ENCODE measurements around the gene SLCO1A2.

The SLCO1A2 gene

GRCh38 chr12:21324551-21324950, 10.2 kb downstream of the SLCO1A2 start:
- intact Hi-C loops (cut with DNase I; ENCODE audit: low total_unique reads) = no loop called here
- Histone ChIP-seq H3K27me3 (no peaks in the 10 kb centered on the region), H3K9me3 (peaks cover 0 to 11% (median 10%) of the 10 kb centered on the region in 3 donors), H3K27ac (no peak overlapping the region), H3K36me3 (no peaks in the 10 kb centered on the region), H3K4me3 (no peak overlapping the region), H3K4me1 (no peaks in the 10 kb centered on the region)
- DNase-seq = no peak
- no peak for TF ChIP-seq CTCF (IDR thresholded peaks at IDR 0.05)

GRCh38 chr12:21323736-21324135, 11.0 kb downstream of the SLCO1A2 start:
- no peak for TF ChIP-seq CTCF (IDR thresholded peaks at IDR 0.05)
- Histone ChIP-seq H3K27me3 (no peaks in the 10 kb centered on the region), H3K27ac (no peak overlapping the region), H3K4me1 (no peaks in the 10 kb centered on the region), H3K9me3 (peaks cover 0 to 11% (median 10%) of the 10 kb centered on the region in 3 donors), H3K36me3 (no peaks in the 10 kb centered on the region), H3K4me3 (no peak overlapping the region)
- intact Hi-C loops (cut with DNase I; ENCODE audit: low total_unique reads) = no loop called here
- DNase-seq = no peak

- Histone ChIP-seq H3K27me3 (no peaks in the 10 kb centered on the region), H3K9me3 (no peaks in the 10 kb centered on the region), H3K4me1 (no peaks in the 10 kb centered on the region), H3K27ac (no peak overlapping the region), H3K36me3 (no peaks in the 10 kb centered on the region), H3K4me3 (no peak overlapping the region)
- no peak for DNase-seq
- TF ChIP-seq CTCF (IDR thresholded peaks at IDR 0.05) = no peak
- intact Hi-C loops (cut with DNase I; ENCODE audit: low total_unique reads) = no loop called here
These were observed 25.9 kb downstream of the SLCO1A2 start for GRCh38 chr12:21308785-21309184.

- intact Hi-C loops (cut with DNase I; ENCODE audit: low total_unique reads) = no loop called here
- TF ChIP-seq CTCF (IDR thresholded peaks at IDR 0.05) = no peak
These were observed 29.1 kb downstream of the SLCO1A2 start for GRCh38 chr12:21305661-21306060.

GRCh38 chr12:21300632-21301031, 34.1 kb downstream of the SLCO1A2 start:
- H3K27ac ChIP-seq = no peak overlapping the region
- no peak for DNase-seq
- H3K4me1 ChIP-seq = no peaks in the 10 kb centered on the region
- H3K9me3 ChIP-seq = no peaks in the 10 kb centered on the region
- intact Hi-C loops (cut with DNase I; ENCODE audit: low total_unique reads) = no loop called here
- H3K36me3 ChIP-seq = no peaks in the 10 kb centered on the region
- no peaks in the 10 kb centered on the region for H3K27me3 ChIP-seq
- H3K4me3 ChIP-seq = no peak overlapping the region
- no peak for TF ChIP-seq CTCF (IDR thresholded peaks at IDR 0.05)

More at GRCh38 chr12:21305661-21306060, 29.1 kb downstream of the SLCO1A2 start:
- no peaks in the 10 kb centered on the region for H3K27me3 ChIP-seq
- DNase-seq = no peak
- no peaks in the 10 kb centered on the region for H3K9me3 ChIP-seq
- no peaks in the 10 kb centered on the region for H3K36me3 ChIP-seq
- H3K4me3 ChIP-seq = no peak overlapping the region
- no peak overlapping the region for H3K27ac ChIP-seq
- no peaks in the 10 kb centered on the region for H3K4me1 ChIP-seq

GRCh38 chr12:21296751-21297406, 37.8 kb downstream of the SLCO1A2 start:
- Histone ChIP-seq H3K9me3 (no peaks in the 10 kb centered on the region), H3K4me3 (no peak overlapping the region), H3K27me3 (no peaks in the 10 kb centered on the region), H3K36me3 (no peaks in the 10 kb centered on the region), H3K27ac (no peak overlapping the region), H3K4me1 (no peaks in the 10 kb centered on the region)
- TF ChIP-seq CTCF (IDR thresholded peaks at IDR 0.05) = peak; percentile 45 to 62
- no peak for DNase-seq
- intact Hi-C loops (cut with DNase I; ENCODE audit: low total_unique reads) = no loop called here
